Measurements from ENCODE around the gene HECTD3. TPM values are rescaled to one million over a fixed set of nuclear protein-coding genes. Genes with fewer than 3 reads are reported as not detected.
"Not testable (repeated sequence)": the region's sequence is repeated elsewhere in the genome, so short reads cannot be mapped to it uniquely, and the experiment has no call there.

HECTD3 gene
- total and polyA plus RNA-seq, 5 donors from 2014 or later: 24.2 to 58.4 (median 29.7) TPM

DNA sequence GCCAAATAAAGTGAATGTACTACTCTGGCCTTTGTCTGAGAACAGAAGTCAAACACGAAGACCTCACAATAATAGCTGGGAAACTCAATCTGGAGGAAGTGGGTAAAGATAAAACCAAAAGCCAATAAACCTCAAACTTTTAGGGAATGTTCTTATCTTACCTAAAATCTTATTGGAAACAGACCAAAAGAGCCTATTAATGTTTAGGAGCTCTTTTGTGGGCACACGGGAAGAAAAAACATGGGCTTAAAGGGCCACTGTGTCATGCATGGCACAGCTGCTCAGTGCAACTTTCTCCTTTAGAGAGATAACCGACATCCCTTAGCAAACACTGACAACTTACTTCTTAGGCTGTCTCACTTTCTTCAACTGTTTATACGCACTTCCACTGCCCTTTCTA, 40.8 kb downstream of the HECTD3 start:
- DNase-seq: no peak
- peaks cover 18% of the 10 kb centered on the region for H3K36me3 Mint-ChIP-seq
- Histone ChIP-seq H3K4me3 (ENCODE audit: low read depth, low read length) (no peak overlapping the region), H3K27ac (ENCODE audit: insufficient read depth, low read length, poor library complexity, severe bottlenecking) (no peak overlapping the region), H3K4me1 (ENCODE audit: control insufficient read depth, insufficient read depth, low read length, poor library complexity, severe bottlenecking) (peaks cover 3% of the 10 kb centered on the region), H3K36me3 (ENCODE audit: control insufficient read depth, insufficient read depth, low read length) (peaks cover 5% of the 10 kb centered on the region), H3K27me3 (ENCODE audit: control insufficient read depth, insufficient read depth, low read length) (no peaks in the 10 kb centered on the region), H3K9me3 (ENCODE audit: control insufficient read depth in 2 of 2, low read length in 2 of 2) (no peaks in the 10 kb centered on the region)
- H3K4me1 Mint-ChIP-seq: peaks cover 5 to 20% (median 12%) of the 10 kb centered on the region in 4 donors
- H3K4me3 Mint-ChIP-seq: no peak overlapping the region
- H3K27me3 Mint-ChIP-seq: no peaks in the 10 kb centered on the region
- H3K9me3 Mint-ChIP-seq: no peaks in the 10 kb centered on the region
- no peak for ATAC-seq (ENCODE audit: low read depth in 2 of 2)
- no peak overlapping the region for H3K27ac Mint-ChIP-seq

DNA sequence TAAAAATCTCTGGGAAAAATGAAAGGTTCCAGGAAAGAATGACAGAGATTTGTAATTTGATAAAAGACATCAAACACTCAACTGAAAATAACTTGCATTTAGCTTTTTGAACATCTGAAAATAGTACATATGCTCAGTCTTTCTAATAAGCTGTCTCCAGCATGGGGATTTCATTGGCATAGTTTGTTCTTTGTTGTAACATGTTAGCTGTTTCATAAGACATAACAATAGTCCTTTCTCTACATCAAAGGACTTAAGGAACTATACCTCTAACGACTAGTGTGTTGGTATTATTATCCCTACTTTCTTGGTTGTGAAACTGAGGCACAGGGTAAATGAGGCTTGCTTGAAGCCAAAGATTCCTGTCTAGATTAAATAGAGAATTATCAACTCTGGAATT, 46.7 kb downstream of the HECTD3 start:
- Mint-ChIP-seq H3K36me3 (peaks cover 17% of the 10 kb centered on the region), H3K27me3 (no peaks in the 10 kb centered on the region), H3K4me1 (peaks cover 0 to 6% (median 0%) of the 10 kb centered on the region in 4 donors), H3K9me3 (no peaks in the 10 kb centered on the region), H3K4me3 (no peak overlapping the region), H3K27ac (no peak overlapping the region)
- Histone ChIP-seq H3K4me3 (ENCODE audit: low read depth, low read length) (no peak overlapping the region), H3K36me3 (ENCODE audit: control insufficient read depth, insufficient read depth, low read length) (no peaks in the 10 kb centered on the region), H3K9me3 (ENCODE audit: control insufficient read depth in 2 of 2, low read length in 2 of 2) (no peaks in the 10 kb centered on the region), H3K27me3 (ENCODE audit: control insufficient read depth, insufficient read depth, low read length) (no peaks in the 10 kb centered on the region), H3K4me1 (ENCODE audit: control insufficient read depth, insufficient read depth, low read length, poor library complexity, severe bottlenecking) (no peaks in the 10 kb centered on the region), H3K27ac (ENCODE audit: insufficient read depth, low read length, poor library complexity, severe bottlenecking) (no peak overlapping the region)
- no peak for DNase-seq
- no peak for ATAC-seq (ENCODE audit: low read depth in 2 of 2)

DNA sequence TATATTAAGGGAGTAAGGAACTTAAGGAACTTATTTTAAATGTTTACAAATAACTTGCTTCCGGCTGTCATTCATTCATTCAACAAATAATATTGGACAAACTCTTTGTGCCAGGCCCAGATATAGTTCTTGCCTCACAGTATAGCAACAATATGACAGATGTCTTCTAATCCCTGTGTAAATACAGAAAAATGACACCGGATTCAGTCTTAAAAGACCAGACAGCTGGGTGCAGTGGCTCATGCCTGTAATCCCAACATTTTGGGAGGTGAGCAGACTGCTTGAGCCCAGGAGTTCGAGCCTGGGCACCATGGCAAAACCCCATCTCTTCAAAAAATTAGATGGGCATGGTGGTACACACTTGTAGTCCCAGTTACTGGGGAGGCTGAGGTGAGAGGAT, 48.4 kb downstream of the HECTD3 start:
- Mint-ChIP-seq H3K9me3 (no peaks in the 10 kb centered on the region), H3K27ac (no peak overlapping the region), H3K4me1 (peaks cover 0 to 6% (median 0%) of the 10 kb centered on the region in 4 donors), H3K4me3 (no peak overlapping the region), H3K27me3 (no peaks in the 10 kb centered on the region), H3K36me3 (peaks cover 18% of the 10 kb centered on the region)
- H3K36me3 ChIP-seq (ENCODE audit: control insufficient read depth, insufficient read depth, low read length): peaks cover 7% of the 10 kb centered on the region
- H3K27me3 ChIP-seq (ENCODE audit: control insufficient read depth, insufficient read depth, low read length): no peaks in the 10 kb centered on the region
- no peaks in the 10 kb centered on the region for H3K4me1 ChIP-seq (ENCODE audit: control insufficient read depth, insufficient read depth, low read length, poor library complexity, severe bottlenecking)
- H3K27ac ChIP-seq (ENCODE audit: insufficient read depth, low read length, poor library complexity, severe bottlenecking): no peak overlapping the region
- ATAC-seq (ENCODE audit: low read depth in 2 of 2) (no peak), DNase-seq (no peak)
- H3K4me3 ChIP-seq (ENCODE audit: low read depth, low read length): no peak overlapping the region
- H3K9me3 ChIP-seq (ENCODE audit: control insufficient read depth in 2 of 2, low read length in 2 of 2): no peaks in the 10 kb centered on the region

DNA sequence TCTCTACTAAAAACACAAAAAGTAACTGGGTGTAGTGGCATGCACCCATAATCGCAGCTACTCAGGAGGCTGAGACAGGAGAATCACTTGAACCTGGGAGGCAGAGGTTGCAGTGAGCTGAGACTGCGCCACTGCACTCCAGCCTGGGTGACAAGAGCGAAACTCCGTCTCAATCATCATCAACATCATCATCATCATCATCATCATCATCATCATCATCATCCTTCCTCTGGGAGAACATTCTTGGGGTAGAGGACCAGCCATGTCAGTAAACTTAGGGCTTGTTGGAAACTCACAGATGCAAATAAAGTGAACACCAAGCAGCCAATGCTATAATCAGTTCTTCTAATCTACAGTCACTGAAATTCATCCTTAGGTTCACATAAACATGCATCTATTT, 49.1 kb downstream of the HECTD3 start:
- not testable (repeated sequence) for H3K9me3 ChIP-seq (ENCODE audit: control insufficient read depth in 2 of 2, low read length in 2 of 2); H3K4me3 ChIP-seq (ENCODE audit: low read depth, low read length); DNase-seq; H3K27me3 ChIP-seq (ENCODE audit: control insufficient read depth, insufficient read depth, low read length); H3K27me3 Mint-ChIP-seq; H3K4me1 ChIP-seq (ENCODE audit: control insufficient read depth, insufficient read depth, low read length, poor library complexity, severe bottlenecking); H3K4me3 Mint-ChIP-seq; H3K36me3 ChIP-seq (ENCODE audit: control insufficient read depth, insufficient read depth, low read length); H3K9me3 Mint-ChIP-seq; H3K27ac ChIP-seq (ENCODE audit: insufficient read depth, low read length, poor library complexity, severe bottlenecking); H3K4me1 Mint-ChIP-seq; ATAC-seq (ENCODE audit: low read depth in 2 of 2)
- Mint-ChIP-seq H3K27ac (peak overlapping the region in 2 of 3 donors; percentile 40 to 79), H3K36me3 (peaks cover 19% of the 10 kb centered on the region)

DNA sequence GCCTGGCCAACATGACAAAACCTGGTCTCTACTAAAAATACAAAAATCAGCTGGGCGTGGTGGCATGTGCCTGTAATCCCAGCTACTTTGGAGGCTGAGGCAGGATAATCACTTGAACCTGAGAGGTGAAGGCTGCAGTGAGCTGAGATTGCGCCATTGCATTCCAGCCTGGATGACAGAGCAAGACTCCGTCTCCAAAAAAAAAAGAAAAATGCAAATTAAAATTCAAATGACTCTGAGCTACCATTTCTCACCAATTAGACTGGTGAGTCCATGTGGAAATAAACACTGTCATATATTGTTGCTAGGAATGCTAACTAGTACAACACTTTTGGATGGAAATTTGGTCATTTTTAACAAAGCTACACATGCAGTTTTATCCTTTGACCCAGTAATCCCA, 53.6 kb downstream of the HECTD3 start:
- DNase-seq; H3K36me3 ChIP-seq (ENCODE audit: control insufficient read depth, insufficient read depth, low read length); H3K4me3 ChIP-seq (ENCODE audit: low read depth, low read length); H3K27ac Mint-ChIP-seq; ATAC-seq (ENCODE audit: low read depth in 2 of 2); H3K27me3 ChIP-seq (ENCODE audit: control insufficient read depth, insufficient read depth, low read length); H3K27ac ChIP-seq (ENCODE audit: insufficient read depth, low read length, poor library complexity, severe bottlenecking); H3K4me3 Mint-ChIP-seq; H3K9me3 ChIP-seq (ENCODE audit: control insufficient read depth in 2 of 2, low read length in 2 of 2); H3K9me3 Mint-ChIP-seq; H3K4me1 ChIP-seq (ENCODE audit: control insufficient read depth, insufficient read depth, low read length, poor library complexity, severe bottlenecking); H3K27me3 Mint-ChIP-seq; H3K4me1 Mint-ChIP-seq: not testable (repeated sequence)
- H3K36me3 Mint-ChIP-seq: peaks cover 31% of the 10 kb centered on the region

DNA sequence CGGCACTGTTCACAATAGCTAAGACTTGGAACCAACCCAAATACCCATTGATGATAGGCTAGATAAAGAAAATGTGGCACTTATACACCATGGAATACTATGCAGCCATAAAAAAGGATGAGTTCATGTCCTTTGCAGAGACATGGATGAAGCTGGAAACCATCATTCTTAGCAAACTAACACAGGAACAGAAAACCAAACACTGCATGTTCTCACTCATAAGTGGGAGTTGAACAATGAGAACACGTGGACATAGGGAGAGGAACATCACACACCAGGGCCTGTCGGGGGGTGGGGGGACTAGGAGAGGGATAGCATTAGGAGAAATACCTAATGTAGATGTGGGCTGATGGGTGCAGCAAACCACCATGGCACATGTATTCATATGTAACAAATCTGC, 55.0 kb downstream of the HECTD3 start:
- H3K36me3 ChIP-seq (ENCODE audit: control insufficient read depth, insufficient read depth, low read length); H3K9me3 ChIP-seq (ENCODE audit: control insufficient read depth in 2 of 2, low read length in 2 of 2); H3K4me3 Mint-ChIP-seq; H3K4me1 Mint-ChIP-seq; ATAC-seq (ENCODE audit: low read depth in 2 of 2); H3K27ac ChIP-seq (ENCODE audit: insufficient read depth, low read length, poor library complexity, severe bottlenecking); H3K27me3 Mint-ChIP-seq; DNase-seq; H3K27ac Mint-ChIP-seq; H3K9me3 Mint-ChIP-seq; H3K4me3 ChIP-seq (ENCODE audit: low read depth, low read length); H3K4me1 ChIP-seq (ENCODE audit: control insufficient read depth, insufficient read depth, low read length, poor library complexity, severe bottlenecking); H3K27me3 ChIP-seq (ENCODE audit: control insufficient read depth, insufficient read depth, low read length): not testable (repeated sequence)
- H3K36me3 Mint-ChIP-seq: peaks cover 31% of the 10 kb centered on the region

Other genes with a start within 250 kb of the HECTD3 start
- 1,739 TPM for gene RPS8, start 235.8 kb downstream of the HECTD3 start, total RNA-seq
- 1,000 to 10,000 TPM in 2 of 4 donors, 100 to 1,000 TPM in 2; 805 to 1,312 (median 1,070) TPM for gene RPS8, start 235.8 kb downstream of the HECTD3 start, polyA plus RNA-seq
- gene BEST4, start 223.2 kb downstream of the HECTD3 start, total RNA-seq: 0.57 TPM
- under 1 TPM in 3 of 4 donors, not detected in 1; 0.20 to 0.88 (median 0.78) TPM for gene BEST4, start 223.2 kb downstream of the HECTD3 start, polyA plus RNA-seq
- gene PLK3, start 210.9 kb downstream of the HECTD3 start, total RNA-seq: 539 TPM
- 10 to 100 TPM; 28.2 to 48.9 (median 43.8) TPM for gene PLK3, start 210.9 kb downstream of the HECTD3 start, polyA plus RNA-seq
- 3.6 TPM for gene DYNLT4, start 204.0 kb downstream of the HECTD3 start, total RNA-seq
- gene DYNLT4, start 204.0 kb downstream of the HECTD3 start, polyA plus RNA-seq: 1 to 10 TPM in 2 of 4 donors, under 1 TPM in 1, not detected in 1; 0.71 to 2.6 (median 2.1) TPM
- gene BTBD19, start 202.8 kb downstream of the HECTD3 start, total RNA-seq: 45.4 TPM
- gene BTBD19, start 202.8 kb downstream of the HECTD3 start, polyA plus RNA-seq: under 1 TPM in 2 of 4 donors, not detected in 2; 0.31 to 0.87 TPM
- 0.94 TPM for gene PTCH2, start 168.1 kb downstream of the HECTD3 start, total RNA-seq
- under 1 TPM in 2 of 4 donors, not detected in 2; 0.05 to 0.13 TPM for gene PTCH2, start 168.1 kb downstream of the HECTD3 start, polyA plus RNA-seq
- 11.8 TPM for gene EIF2B3, start 24.7 kb downstream of the HECTD3 start, total RNA-seq
- 10 to 100 TPM; 13.5 to 20.3 (median 16.2) TPM for gene EIF2B3, start 24.7 kb downstream of the HECTD3 start, polyA plus RNA-seq
- 49.5 TPM for gene UROD, start 930 bp upstream of the HECTD3 start, total RNA-seq
- 10 to 100 TPM; 72.7 to 93.6 (median 82.5) TPM for gene UROD, start 930 bp upstream of the HECTD3 start, polyA plus RNA-seq
- 0.10 TPM for gene ZSWIM5, start 195.3 kb upstream of the HECTD3 start, total RNA-seq
- gene ZSWIM5, start 195.3 kb upstream of the HECTD3 start, polyA plus RNA-seq: under 1 TPM in 3 of 4 donors, not detected in 1; 0.09 to 0.23 (median 0.09) TPM